ENCODE results near the gene NABP1.

NABP1 gene

GRCh38 chr2:191703079-191703725, 25.3 kb downstream of the NABP1 start:
- in situ Hi-C loops (cut with MboI; ENCODE audit: low sequenced_read_pairs): no loop called here

GRCh38 chr2:191705084-191705483, 27.1 kb downstream of the NABP1 start:
- in situ Hi-C loops (cut with MboI; ENCODE audit: low sequenced_read_pairs): no loop called here

GRCh38 chr2:191705701-191706100, 27.8 kb downstream of the NABP1 start:
- in situ Hi-C loops (cut with MboI; ENCODE audit: low sequenced_read_pairs): no loop called here

- in situ Hi-C loops (cut with MboI; ENCODE audit: low sequenced_read_pairs): no loop called here
Observed at GRCh38 chr2:191706791-191707190, 28.9 kb downstream of the NABP1 start.

- in situ Hi-C loops (cut with MboI; ENCODE audit: low sequenced_read_pairs): no loop called here
Observed at GRCh38 chr2:191707542-191707941, 29.6 kb downstream of the NABP1 start.

- in situ Hi-C loops (cut with MboI; ENCODE audit: low sequenced_read_pairs): no loop called here
Observed at GRCh38 chr2:191710411-191710900, 32.5 kb downstream of the NABP1 start.

- in situ Hi-C loops (cut with MboI; ENCODE audit: low sequenced_read_pairs): no loop called here
Observed at GRCh38 chr2:191711621-191712020, 33.7 kb downstream of the NABP1 start.

- in situ Hi-C loops (cut with MboI; ENCODE audit: low sequenced_read_pairs): no loop called here
Observed at GRCh38 chr2:191713837-191714236, 35.9 kb downstream of the NABP1 start.

- in situ Hi-C loops (cut with MboI; ENCODE audit: low sequenced_read_pairs): no loop called here
Observed at GRCh38 chr2:191714925-191715324, 37.0 kb downstream of the NABP1 start.

GRCh38 chr2:191715471-191715870, 37.5 kb downstream of the NABP1 start:
- in situ Hi-C loops (cut with MboI; ENCODE audit: low sequenced_read_pairs): no loop called here

GRCh38 chr2:191719261-191719660, 41.3 kb downstream of the NABP1 start:
- in situ Hi-C loops (cut with MboI; ENCODE audit: low sequenced_read_pairs): no loop called here

GRCh38 chr2:191719938-191720337, 42.0 kb downstream of the NABP1 start:
- in situ Hi-C loops (cut with MboI; ENCODE audit: low sequenced_read_pairs): no loop called here

GRCh38 chr2:191721331-191721730, 43.4 kb downstream of the NABP1 start:
- in situ Hi-C loops (cut with MboI; ENCODE audit: low sequenced_read_pairs): no loop called here

GRCh38 chr2:191724015-191724414, 46.1 kb downstream of the NABP1 start:
- in situ Hi-C loops (cut with MboI; ENCODE audit: low sequenced_read_pairs): no loop called here

GRCh38 chr2:191728750-191729624, 51.1 kb downstream of the NABP1 start:
- in situ Hi-C loops (cut with MboI; ENCODE audit: low sequenced_read_pairs): no loop called here

- in situ Hi-C loops (cut with MboI; ENCODE audit: low sequenced_read_pairs): no loop called here
Observed at GRCh38 chr2:191730263-191730662, 52.3 kb downstream of the NABP1 start.

Measured in HL-60/S4 treated with retinoic acid at 250 ng/mL for 4 days and 3 days (cell line).